GM18505 (cell line): ENCODE data around the gene ZC3H7B.

Experiments
- ATAC-seq: cut with Tn5 transposase; IDR thresholded peaks from one replicate; pipeline ENCODE4 v1.9.1; 2021; ENCODE audit not compliant: unreplicated experiment
- POLR2A ChIP-seq: IDR thresholded peaks from 4 replicates; pipeline ENCODE4 v1.6.1; 2011; ENCODE audit warnings: borderline replicate concordance; ENCODE audit not compliant: insufficient read depth, insufficient read length; ENCODE audit errors: extremely low read depth

Gene ZC3H7B

DNA sequence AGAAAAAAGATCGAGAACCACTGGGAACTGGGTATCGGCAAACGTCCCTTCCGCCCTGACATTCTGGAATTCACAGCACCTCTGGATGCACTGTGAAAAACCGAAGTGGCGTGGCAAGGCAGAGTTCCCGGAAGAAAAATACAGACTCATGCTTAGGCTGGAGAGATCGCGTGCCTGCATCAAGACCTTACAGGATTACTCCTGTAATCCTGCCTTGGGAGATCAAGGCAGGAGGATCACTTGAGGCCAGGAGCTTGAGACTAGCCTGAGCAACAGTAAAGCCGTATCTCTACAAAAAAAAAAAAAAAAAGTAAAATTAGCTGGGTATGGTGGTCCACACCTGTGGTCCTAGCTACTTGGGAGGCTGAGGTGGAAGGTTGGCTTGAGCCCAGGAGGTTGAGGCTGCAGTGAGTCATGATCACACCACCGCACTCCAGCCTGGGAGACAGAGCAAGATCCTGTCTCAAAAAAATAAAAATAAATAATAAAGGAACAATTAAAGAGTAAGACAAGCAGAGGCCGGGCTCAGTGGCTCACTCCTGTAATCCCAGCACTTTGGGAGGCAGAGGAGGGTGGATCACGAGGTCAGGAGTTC, 60.5 kb downstream of the ZC3H7B start:
- ATAC-seq: no peak
- TF ChIP-seq POLR2A: no peak

DNA sequence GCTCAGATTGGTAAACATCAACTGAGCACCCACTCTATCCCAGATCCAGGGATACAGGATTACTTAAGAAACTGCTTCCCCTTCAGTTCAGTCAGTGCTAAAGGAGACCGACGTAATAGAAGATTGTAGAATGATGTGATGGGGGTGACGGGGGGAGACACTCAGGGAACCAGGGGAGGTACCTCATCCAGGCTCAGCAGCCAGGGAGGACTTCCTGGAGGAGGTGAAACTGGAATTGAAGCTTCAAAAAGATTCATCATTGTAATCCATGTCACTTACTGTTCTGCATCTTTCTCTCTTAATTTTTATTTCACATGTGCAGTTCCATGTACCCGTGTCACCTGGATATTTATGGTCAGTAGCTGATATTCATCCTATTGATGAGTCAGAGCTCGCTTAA, 61.3 kb downstream of the ZC3H7B start:
- TF ChIP-seq POLR2A: no peak
- ATAC-seq: no peak

DNA sequence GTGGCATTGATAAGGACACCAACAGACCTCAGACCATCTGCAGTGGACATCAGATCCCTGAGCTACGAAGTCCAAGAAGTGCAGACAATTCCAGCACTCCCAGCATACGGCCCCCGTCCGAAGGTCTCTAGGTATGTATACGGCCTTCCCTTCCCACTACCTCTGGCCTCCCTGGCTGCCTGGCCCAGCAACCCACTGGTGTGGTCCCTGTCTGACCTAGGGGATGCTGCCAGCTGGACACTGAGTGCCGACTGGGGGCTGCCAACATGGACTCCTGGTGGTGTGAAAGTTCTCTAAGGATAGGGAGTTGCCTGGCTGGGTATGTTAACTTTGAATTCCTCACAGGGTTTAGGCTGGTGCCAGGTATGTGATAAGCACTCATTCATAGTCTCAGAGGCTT, 62.9 kb downstream of the ZC3H7B start:
- no peak for TF ChIP-seq POLR2A
- no peak for ATAC-seq

DNA sequence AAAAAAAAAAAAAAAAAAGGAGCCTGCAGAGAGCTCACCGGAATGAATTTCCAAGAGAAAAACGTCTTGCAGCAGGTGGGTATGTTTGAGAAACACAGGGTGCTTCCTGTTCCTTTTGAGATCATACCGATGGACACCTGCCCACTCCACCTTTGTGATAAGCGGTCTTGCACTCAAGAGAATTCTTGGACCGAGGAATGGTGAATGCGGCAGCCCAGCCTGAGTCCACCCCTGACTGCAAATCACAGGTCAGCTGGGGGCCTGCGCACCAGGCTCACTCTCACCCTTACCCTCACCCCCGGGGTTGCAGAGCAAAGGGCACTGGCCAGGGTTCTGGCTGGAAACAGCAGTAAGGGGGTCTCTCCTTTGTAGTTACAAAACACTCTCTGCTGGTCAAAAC, 63.6 kb downstream of the ZC3H7B start:
- no peak for ATAC-seq
- TF ChIP-seq POLR2A: no peak

DNA sequence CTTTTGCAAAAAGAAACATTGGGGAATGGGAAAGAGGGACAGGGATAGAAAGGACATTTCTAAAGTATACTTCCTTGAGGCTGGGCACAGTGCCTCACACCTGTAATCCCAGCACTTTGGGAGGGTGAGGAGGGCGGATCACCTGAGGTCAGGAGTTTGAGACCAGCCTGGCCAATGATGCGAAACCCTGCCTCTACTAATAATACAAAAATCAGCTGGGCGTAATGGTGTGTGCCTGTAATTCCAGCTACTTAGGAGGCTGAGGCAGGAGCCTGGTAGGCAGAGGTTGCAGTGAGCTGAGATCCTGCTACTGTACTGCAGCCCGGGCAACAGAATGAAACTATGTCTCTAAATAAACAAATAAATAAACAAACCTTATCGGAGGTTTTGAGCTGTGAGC, 64.1 kb downstream of the ZC3H7B start:
- ATAC-seq: no peak
- TF ChIP-seq POLR2A: no peak

DNA sequence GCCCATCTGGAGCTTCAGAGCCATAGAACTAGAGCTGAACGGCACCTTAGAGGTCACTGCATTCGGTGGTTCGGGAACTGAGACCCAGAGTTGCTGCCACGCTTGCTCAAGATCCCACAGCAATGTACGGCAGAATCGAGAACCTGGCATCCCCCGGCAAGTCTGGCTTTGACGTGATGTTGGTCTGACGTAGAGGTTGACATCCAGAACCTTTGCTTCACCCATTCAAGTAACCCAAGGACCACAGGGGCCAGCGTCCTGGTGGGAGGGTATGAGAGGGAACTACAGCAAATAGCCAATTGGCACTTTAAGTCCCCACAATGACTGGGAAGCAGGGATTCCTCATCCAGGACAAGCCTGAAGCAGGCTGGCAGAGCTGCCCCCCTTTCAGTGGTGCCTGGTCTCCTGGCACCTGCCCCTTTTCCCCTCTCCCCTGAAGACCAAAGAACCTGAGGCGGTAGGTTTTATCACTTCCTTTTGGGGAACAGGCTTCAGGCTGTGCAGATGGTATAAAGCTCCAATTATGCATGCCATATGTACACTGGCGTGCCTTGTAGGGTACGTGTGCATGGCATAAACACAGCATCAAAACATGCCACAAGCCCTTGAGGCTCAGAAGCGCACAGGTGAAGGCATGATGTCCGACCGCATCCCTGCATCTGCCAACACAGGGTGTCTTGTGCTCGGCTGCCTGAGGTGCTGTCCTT, 65.2 kb downstream of the ZC3H7B start:
- no peak for TF ChIP-seq POLR2A
- no peak for ATAC-seq

DNA sequence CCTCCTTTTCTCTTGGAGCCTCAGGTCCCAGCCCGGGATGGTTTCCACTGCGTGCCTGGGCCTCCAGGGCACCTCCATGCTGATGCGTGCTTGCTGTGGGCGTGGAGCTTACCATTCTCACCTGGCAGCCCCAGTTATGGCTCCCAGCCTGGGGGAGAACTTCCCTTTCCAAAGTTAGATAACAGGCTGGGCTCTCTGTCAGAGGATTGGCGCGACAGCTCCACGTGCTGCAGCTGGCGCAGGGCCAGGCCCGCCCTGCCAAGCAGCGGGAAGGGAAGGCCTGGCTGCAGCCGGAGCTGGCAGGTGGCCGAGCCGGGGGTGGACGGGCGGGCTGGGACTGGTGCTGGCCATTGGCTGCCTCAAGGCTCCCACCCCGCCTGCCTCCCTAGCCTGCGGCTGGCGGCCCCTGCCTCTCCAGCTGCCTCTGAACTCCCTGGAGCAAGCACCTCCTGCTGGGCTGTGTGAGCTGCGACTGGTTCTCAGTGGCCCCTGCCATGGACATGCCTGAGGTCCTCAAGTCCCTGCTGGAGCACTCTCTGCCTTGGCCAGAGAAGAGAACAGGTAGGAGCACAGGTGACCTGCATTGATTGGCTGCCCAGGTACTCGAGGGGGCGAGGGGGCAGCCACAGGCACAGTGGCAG, 65.8 kb downstream of the ZC3H7B start:
- ATAC-seq: no peak
- TF ChIP-seq POLR2A: no peak

DNA sequence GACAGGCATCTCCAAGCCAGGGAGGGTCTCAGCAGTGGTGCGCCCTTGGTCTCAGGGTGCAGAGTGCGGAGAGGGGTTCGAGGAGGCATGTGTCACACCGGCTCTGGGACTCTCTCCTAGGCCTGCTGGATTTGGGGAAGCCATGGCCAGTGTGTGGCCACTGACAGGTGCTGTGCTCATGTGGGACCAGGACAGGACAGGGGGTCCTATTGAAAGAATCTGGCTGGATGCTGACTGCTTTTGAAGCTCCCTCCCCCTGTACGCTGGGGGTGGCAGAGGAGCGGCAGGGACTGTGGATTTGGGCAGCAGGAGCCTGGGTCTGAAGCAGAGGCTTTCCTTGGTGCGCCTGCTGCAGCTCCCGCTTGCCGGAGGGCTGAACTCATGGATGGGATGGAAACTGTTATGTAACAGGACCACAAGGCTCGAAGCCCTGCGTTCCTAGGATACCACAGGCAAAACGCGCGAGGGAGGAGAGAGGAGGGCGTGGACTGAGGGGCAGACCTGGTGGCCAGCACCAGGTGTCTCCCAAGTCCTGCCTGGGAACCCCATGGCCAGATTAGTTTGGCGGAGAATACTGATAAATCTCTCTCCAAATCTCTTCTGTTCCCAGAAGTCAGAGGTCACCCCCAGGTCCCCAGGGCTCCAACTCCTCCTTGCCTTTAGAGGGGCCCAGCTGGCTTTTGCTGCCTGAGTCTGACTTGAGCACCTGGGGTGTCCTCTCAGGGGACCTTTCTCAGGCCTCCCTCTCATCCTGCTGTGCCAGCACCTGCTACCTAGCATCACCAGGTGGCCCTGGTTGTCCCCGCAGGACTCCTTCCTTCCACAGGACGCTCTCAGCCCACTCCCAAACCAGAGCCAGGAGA, 66.6 kb downstream of the ZC3H7B start:
- ATAC-seq: no peak
- no peak for TF ChIP-seq POLR2A

DNA sequence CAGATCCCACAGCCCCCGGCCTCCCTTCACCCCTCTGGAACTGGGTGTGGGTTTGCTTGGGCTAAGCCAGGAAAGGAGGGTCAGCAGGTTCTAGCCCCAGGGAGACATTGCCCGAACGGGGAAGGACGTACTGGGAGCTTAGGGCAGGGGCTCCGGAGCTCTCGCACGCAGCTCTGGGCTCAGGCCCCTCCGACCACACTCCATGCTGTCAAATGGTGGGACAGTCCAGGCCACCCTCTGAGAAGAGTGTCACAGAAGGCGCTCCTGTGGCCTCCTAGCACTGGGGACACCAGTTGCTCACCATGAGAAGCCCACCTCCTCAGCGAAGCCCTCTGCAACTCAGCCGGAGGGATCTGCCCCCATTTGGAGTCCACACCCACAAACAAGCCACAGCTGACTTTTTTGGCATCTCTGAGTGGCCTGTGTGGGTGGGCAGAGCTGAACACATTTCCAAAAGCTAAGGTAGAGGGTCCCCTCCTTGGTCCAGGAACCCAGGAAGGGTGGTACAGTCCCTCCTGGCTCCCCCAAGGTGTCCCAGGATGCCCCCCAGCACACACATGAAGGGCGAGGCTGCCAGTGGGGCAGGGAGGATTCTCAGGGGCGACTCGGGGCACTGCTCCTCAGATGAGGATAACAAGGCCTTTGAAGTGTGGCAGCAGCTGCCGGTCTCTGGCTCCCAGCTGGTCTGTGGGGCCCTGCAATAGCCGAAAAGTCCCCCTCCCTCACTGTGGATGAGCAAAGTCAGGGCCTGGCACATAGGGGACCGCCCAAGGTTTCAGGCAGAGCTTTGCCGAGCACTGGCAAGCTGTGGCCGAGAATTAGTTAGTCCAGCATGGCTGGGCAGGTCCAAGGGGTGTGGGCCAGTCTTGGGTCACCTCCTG, 67.5 kb downstream of the ZC3H7B start:
- no peak for ATAC-seq
- no peak for TF ChIP-seq POLR2A

DNA sequence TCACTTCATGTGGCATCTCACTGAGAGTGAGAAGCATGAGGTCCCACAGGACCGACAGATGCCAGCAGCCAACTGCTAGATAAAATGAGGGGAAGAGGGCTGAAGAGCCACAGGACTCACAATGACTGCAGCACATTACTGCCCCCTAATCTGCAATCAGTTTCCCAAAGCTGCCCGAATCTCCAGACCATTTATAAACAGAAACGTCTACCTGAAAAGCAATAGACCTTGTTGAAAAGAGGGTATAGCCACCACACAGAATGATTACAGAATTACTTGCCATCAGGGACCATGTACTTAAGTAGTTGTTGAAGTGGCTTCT, 68.1 kb downstream of the ZC3H7B start:
- no peak for TF ChIP-seq POLR2A
- no peak for ATAC-seq

DNA sequence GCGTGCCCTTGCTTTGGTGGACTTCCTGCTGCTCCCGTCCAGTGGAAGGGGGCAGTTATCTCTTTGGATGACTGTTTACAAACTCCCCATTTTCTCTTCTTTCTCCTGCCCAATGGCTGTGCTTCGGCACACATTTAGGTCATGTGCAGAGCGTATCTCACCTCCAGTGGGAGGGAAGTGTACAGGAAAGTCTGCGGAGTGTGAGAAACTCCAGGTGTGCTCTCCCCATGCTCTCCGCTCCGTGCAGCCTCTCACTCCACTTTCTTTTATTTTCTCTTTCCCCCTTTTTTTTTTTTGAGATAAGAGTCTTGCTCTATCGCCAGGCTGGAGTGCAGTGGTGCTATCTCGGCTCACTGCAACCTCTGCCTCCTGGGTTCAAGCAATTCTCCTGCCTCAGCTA, 68.5 kb downstream of the ZC3H7B start:
- ATAC-seq: no peak
- no peak for TF ChIP-seq POLR2A

DNA sequence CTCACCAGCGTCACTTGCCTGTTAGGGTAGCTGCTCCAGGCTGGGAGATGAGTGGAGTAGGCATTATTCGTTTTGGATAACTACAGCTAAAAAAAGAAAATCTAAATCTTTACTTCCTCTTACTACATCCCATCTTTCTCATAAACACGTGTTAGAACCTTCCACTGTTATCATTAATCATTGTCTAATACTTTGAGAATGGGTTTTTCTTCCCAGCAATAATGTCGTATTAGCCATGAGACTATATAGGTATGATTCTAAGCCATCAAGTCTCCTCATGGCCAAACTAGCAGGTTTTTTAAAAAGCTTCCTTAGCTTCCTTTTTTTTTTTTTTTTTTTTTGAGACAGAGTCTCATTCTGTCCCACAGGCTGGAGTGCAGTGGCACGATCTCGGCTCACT, 76.5 kb downstream of the ZC3H7B start:
- no peak for TF ChIP-seq POLR2A
- ATAC-seq: no peak

DNA sequence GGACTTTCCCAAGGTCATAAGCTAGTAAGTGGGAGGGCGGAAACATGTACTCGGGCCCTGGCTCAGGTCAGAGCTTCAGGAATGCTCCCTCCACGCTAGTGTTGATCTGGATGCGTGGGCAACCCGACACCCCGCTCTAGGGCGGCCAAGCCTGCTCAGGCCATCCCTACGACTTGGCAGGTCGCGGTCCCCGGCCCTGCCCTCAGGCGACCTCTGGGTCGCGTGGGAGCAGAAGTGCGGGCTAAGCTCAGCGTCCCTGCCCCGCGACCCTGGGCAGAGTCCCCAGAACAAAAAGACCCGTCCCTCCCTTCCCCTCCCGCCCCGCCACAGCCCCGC, 79.6 kb downstream of the ZC3H7B start:
- peak; percentile 16 for ATAC-seq
- TF ChIP-seq POLR2A: peak; percentile 63
